Measurements from ENCODE around the gene VPS11. TPM values are rescaled to one million over a fixed set of nuclear protein-coding genes. Genes with fewer than 3 reads are reported as not detected.
"Not testable (repeated sequence)": the region's sequence is repeated elsewhere in the genome, so short reads cannot be mapped to it uniquely, and the experiment has no call there.

The VPS11 gene
- total RNA-seq, 2 experiments from 2014 or later: 23.3 to 32.2 TPM

- Histone ChIP-seq H3K4me2 (ENCODE audit: low read length) (peak overlapping the region; percentile 84), H2AFZ (ENCODE audit: low read length) (peak overlapping the region; percentile 77; the same call in 1 of the 2 replicates), H3K9me2 (ENCODE audit: insufficient read depth, low read length) (no peaks in the 10 kb centered on the region), H3K36me3 (ENCODE audit: insufficient read depth, low read length) (peaks cover 43% of the 10 kb centered on the region), H3K4me3 (ENCODE audit: low read depth, low read length, poor library complexity, severe bottlenecking) (peak overlapping the region; percentile 82), H4K20me1 (ENCODE audit: insufficient read depth, low read length) (no peaks in the 10 kb centered on the region), H3K27ac (ENCODE audit: low read depth, low read length, poor library complexity, severe bottlenecking) (peak overlapping the region; percentile 65), H3K79me2 (ENCODE audit: insufficient read depth, low read depth, low read length) (peaks cover 22% of the 10 kb centered on the region), H3K4me1 (ENCODE audit: insufficient read depth, low read length, poor library complexity, severe bottlenecking) (peaks cover 13% of the 10 kb centered on the region), H3K9me3 (ENCODE audit: low read length) (no peaks in the 10 kb centered on the region)
- no TSS peak for BruUV-seq (replicated peaks)
- TF ChIP-seq, protein P1, sequence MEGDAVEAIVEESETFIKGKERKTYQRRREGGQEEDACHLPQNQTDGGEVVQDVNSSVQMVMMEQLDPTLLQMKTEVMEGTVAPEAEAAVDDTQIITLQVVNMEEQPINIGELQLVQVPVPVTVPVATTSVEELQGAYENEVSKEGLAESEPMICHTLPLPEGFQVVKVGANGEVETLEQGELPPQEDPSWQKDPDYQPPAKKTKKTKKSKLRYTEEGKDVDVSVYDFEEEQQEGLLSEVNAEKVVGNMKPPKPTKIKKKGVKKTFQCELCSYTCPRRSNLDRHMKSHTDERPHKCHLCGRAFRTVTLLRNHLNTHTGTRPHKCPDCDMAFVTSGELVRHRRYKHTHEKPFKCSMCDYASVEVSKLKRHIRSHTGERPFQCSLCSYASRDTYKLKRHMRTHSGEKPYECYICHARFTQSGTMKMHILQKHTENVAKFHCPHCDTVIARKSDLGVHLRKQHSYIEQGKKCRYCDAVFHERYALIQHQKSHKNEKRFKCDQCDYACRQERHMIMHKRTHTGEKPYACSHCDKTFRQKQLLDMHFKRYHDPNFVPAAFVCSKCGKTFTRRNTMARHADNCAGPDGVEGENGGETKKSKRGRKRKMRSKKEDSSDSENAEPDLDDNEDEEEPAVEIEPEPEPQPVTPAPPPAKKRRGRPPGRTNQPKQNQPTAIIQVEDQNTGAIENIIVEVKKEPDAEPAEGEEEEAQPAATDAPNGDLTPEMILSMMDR (conservative IDR thresholded peaks at IDR 0.05; ENCODE audit: low read length): no peak; the same call in 1 of the 2 replicates
- ChIA-PET POLR2A (interaction anchor here (0.6 to 2.0 kb wide), 11 partner anchors 11 to 59 kb away, joined by 3 to 7 read pairs (median 4); partner anchors contain the start of genes CENATAC and VPS11), CTCF (ENCODE audit: unreplicated experiment) (interaction anchor here (0.6 to 1.0 kb wide), 3 partner anchors 98 to 317 kb away, joined by 3 to 5 read pairs (median 4); no protein-coding TSS in a partner anchor)
- DNase-seq (ENCODE audit: low spot score): peak; percentile 61
- intact Hi-C loops (cut with micrococcal nuclease; ENCODE audit: unreplicated experiment): loop anchor here (2.0 kb wide), 2 partner anchors 46 to 140 kb away; no protein-coding TSS in a partner anchor
These were observed 11.1 kb upstream of the VPS11 start for GRCh38 chr11:119056421-119056999.

GRCh38 chr11:119057000-119057769 is 10.4 kb upstream of the VPS11 start, which contains the start of gene HYOU1:
Gene HYOU1 (minus strand): TSS chr11:119057205. CDS start chr11:119056160, 1,045 bp downstream.
- Histone ChIP-seq H3K4me1 (ENCODE audit: insufficient read depth, low read length, poor library complexity, severe bottlenecking) (peaks cover 13% of the 10 kb centered on the region), H2AFZ (ENCODE audit: low read length) (peak within 1 kb of the TSS; percentile 83), H3K9me3 (ENCODE audit: low read length) (no peaks in the 10 kb centered on the region), H3K9me2 (ENCODE audit: insufficient read depth, low read length) (no peaks in the 10 kb centered on the region), H3K4me3 (ENCODE audit: low read depth, low read length, poor library complexity, severe bottlenecking) (peak within 1 kb of the TSS; percentile 82), H3K27ac (ENCODE audit: low read depth, low read length, poor library complexity, severe bottlenecking) (peak within 1 kb of the TSS; percentile 65), H3K4me2 (ENCODE audit: low read length) (peak within 1 kb of the TSS; percentile 91), H4K20me1 (ENCODE audit: insufficient read depth, low read length) (no peaks in the 10 kb centered on the region), H3K79me2 (ENCODE audit: insufficient read depth, low read depth, low read length) (peaks cover 22% of the 10 kb centered on the region), H3K36me3 (ENCODE audit: insufficient read depth, low read length) (peaks cover 36% of the 10 kb centered on the region)
- intact Hi-C loops (cut with micrococcal nuclease; ENCODE audit: unreplicated experiment): loop anchor here (1.0 to 2.0 kb wide), 5 partner anchors 27 to 140 kb away; partner anchors contain the start of genes RPS25, SLC37A4 and TRAPPC4
- POLR2A ChIA-PET: interaction anchor here (0.7 to 2.0 kb wide), 12 partner anchors 10 to 60 kb away, joined by 3 to 7 read pairs (median 4); partner anchors contain the start of genes CENATAC and VPS11
- DNase-seq (ENCODE audit: low spot score): peak; percentile 99
- CTCF ChIA-PET (ENCODE audit: unreplicated experiment): interaction anchor here (0.6 to 1.0 kb wide), 3 partner anchors 34 to 207 kb away, joined by 3 to 4 read pairs (median 3); no protein-coding TSS in a partner anchor
- TF ChIP-seq, protein P1 (conservative IDR thresholded peaks at IDR 0.05; ENCODE audit: low read length): peak; percentile 50; the same call in 1 of the 2 replicates
- TF ChIP-seq EZH2phosphoT487 (IDR thresholded peaks at IDR 0.05; ENCODE audit: borderline replicate concordance, low read depth, low read length): no peak
- BruUV-seq (replicated peaks): no TSS peak

- H3K27ac ChIP-seq (ENCODE audit: low read depth, low read length, poor library complexity, severe bottlenecking); H4K20me1 ChIP-seq (ENCODE audit: insufficient read depth, low read length); BruUV-seq (replicated peaks); CTCF ChIA-PET (ENCODE audit: unreplicated experiment); POLR2A ChIA-PET; H3K4me2 ChIP-seq (ENCODE audit: low read length); H3K9me2 ChIP-seq (ENCODE audit: insufficient read depth, low read length); DNase-seq (ENCODE audit: low spot score); intact Hi-C loops (cut with micrococcal nuclease; ENCODE audit: unreplicated experiment); H3K4me3 ChIP-seq (ENCODE audit: low read depth, low read length, poor library complexity, severe bottlenecking); H3K9me3 ChIP-seq (ENCODE audit: low read length); H2AFZ ChIP-seq (ENCODE audit: low read length): not testable (repeated sequence)
- Histone ChIP-seq H3K36me3 (ENCODE audit: insufficient read depth, low read length) (peaks cover 17% of the 10 kb centered on the region), H3K4me1 (ENCODE audit: insufficient read depth, low read length, poor library complexity, severe bottlenecking) (peaks cover 13% of the 10 kb centered on the region), H3K79me2 (ENCODE audit: insufficient read depth, low read depth, low read length) (peaks cover 22% of the 10 kb centered on the region)
These were observed 8.5 kb upstream of the VPS11 start for GRCh38 chr11:119059128-119059527.

Data from OCI-LY7 (cell line).